CD4-positive, alpha-beta T cell treated with Interleukin-10 for 1 hour (primary cell): ENCODE data around the gene PUS3.
"Not testable (repeated sequence)": the region's sequence is repeated elsewhere in the genome, so short reads cannot be mapped to it uniquely, and the experiment has no call there.

ENCODE experiments used
- DNase-seq: peaks from one replicate; pipeline ENCODE4 v3.0.0-alpha.2; 2020

PUS3 gene

DNA sequence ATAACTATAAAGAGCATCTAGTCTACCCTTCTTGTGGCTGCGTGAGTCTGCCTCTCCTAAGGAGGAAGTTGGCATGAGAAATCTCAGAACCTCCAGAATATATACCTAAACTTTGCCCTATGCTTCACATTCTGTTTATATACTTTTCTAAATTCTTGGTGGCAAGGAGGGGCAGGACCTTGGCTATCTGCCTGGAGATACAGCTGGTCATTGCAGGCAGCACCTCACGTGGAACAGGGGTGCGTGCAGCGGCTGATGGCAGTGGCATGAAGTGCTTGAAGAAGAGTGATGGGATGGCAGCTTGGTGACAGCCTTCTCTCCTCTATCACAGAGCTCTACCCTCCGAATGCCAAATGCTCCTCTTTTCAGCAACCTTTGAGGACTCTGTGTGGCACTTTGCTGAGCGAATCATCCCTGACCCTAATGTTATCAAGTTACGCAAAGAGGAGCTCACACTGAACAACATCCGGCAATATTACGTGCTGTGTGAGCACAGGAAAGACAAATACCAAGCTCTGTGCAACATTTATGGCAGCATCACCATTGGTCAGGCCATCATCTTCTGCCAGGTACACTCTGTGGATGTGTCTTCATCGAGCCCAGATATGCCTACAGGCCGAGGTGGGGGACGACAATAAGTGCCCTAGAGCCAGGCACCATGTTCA, 13.8 kb upstream of the PUS3 start:
- no peak for DNase-seq

DNA sequence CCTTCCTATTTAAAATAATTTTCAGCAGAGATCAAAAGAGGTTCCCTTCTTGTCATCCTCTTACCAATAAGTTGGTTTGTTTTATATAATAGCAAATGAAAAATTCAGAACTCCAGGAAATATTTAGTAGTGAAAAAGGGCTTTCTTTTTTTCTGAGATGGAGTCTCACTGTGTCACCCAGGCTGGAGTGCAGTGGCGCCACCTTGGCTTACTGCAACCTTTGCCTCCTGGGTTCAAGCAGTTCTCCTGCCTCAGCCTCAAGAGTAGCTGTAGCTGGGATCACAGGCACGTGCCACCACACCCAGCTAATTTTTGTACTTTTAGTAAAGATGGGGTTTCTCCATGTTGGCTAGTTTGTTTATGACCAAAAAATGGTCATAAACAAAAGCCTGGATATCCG, 11.6 kb upstream of the PUS3 start:
- DNase-seq = not testable (repeated sequence)

DNA sequence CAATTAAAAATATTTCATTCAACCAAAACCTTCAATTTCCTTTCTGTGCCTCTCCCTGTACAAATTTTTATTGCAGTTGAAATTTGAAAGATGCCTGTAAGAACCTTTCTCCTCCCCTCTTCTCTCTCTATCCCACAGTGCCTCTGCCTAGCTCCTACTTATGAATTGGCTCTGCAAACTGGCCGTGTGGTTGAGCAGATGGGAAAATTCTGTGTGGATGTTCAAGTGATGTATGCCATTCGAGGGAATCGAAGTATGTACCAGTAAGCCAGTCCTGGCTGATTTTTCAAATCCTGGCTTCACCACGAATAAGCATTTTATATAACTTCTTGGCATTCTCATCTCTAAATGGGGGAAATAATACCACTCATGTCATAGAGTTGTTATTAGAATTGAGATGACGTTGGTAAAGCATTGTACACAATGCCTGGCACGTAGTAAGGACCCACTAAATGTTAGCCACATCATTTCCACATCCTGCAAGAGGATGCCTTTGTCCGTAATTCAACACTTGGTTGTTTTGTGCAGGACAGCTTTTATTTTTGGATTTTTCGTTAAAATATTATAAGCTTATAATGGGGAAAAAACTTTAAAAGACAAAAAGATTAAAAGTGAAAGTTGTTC, 7.3 kb upstream of the PUS3 start:
- no peak for DNase-seq

DNA sequence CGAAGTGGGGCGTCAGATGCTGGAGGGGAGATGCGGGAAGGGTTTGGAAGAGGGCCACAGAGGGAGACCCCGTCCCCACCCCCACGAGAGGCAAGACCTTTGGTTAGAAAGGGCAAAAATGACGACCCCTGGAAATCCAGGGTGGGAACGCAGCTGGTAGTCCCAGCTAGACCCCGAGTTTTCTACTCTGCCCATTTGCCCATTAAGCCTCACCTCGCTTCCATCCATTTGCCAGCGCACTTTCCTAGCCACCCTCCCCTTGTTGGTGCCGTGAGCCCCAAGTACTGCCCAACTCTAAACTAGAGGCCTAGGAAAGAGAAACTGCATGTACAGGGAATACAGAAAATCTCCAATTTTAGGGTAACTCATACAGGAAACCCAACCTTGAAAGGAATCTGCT, 1.7 kb upstream of the PUS3 start:
- DNase-seq = no peak

DNA sequence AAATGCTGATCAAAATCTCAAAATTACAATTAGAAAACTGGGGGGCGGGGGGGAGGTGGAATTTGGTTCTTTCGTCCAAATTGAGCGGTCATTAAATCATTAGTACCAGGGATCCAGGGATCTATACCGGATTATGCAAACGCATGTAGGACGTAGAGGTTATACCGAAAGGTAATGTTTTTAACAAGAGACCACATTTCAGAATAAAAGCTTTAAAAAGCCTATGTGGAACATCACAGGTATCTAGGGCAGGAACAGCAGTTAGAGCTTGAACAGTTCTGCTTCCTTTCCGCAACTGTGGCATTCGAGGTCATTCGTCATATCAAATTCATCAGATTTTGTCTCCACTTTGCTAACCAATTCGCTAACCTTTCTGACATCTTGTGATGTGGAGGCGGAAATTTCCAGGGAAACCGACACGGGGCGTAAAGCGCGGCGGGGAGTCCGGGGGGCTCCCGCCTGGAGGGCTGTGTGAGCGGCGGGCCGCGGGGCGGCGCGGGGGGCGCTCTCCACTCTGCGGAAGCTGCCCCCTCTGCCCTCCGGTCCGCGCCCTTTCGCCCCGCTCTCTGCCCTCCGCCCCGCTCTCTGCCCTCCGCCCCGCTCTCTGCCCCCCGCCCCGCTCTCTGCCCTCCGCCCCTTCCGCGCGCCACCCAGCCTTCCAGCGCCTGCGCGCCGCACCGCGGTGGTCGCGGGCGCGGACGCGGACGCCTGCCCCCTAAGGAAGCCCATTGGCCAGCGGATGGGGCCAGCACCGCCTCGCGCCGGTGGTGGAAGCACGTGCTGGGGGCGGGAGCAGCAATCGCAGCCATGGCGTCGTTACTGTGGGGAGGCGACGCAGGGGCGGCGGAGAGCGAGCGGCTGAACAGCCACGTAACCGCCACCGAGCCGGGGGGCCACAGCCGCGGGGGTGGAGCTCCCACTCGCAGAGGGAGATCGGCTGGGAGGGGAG, 979 bp upstream of the PUS3 start, which contains the start of gene DDX25:
Gene DDX25 (plus strand): TSS at position 798 of the 949 bp plus-strand sequence. CDS start 10 bp downstream, at position 808.
- DNase-seq = peak; percentile 29

DNA sequence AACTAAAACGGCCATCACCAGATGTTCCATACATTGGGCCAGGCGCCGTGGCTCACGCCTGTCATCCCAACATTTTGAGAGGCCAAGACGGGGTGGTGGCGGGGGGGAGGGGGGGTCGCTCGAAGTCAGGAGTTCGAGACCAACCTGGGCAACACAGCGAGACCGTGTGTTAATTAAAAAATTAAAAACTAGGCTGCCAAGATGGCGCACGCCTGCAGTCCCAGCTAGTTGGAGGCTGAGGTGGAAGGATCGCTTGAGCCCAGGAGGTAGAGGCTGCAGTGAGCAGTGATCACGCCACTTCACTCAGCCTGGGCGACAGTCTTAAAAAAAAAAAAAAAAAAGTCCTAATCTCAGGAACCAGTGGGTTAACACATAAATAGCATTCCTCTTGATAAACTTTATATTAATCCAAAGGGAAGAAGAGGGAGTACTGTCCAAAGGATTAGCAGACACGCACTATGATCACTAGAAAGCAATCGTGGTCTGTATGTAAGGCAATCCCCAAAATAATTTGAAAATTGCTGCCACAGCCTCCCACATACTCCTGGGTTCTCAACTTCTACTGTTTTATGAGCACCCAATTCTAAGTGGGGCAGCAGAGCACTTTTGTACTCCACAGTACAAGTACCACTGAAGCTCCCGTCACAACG, 604 bp downstream of the PUS3 start:
- no peak for DNase-seq

DNA sequence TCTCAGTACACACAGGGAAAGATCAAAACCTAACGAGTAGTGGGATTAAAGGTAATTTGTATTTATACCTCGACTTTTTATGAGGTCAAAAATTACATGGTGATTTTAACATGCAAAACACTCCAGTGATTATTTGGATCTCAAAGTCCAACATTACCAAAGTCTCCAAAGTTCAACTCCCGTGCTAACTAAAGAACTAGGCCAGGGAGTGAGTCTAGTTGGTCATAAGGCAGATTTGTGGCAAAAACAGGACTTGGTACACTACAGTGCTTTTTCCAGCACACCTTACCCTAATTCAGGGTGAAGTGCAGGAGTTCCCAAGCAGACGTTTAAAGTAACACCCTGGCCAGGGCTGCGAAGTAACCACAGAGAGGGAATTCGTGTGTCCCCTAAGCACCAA, 1.1 kb downstream of the PUS3 start:
- no peak for DNase-seq

DNA sequence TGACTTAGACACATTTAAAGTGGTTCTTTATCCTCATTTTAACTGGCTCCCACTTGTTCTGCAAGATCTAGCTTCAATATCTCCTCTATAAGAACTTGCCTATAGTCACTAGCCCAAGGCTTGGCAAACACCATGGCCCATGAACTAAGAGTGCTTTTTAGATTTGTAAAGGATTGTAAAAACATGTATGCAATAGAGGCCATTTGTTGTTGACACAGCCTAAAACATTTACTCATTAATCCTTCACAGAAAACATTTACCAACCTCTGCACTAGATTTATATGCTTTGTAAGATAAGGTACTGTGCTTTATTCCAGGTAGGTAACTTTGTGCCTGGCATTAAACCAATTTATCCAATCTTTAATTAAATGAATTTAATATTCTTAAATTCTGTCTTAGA, 10.0 kb downstream of the PUS3 start:
- no peak for DNase-seq

DNA sequence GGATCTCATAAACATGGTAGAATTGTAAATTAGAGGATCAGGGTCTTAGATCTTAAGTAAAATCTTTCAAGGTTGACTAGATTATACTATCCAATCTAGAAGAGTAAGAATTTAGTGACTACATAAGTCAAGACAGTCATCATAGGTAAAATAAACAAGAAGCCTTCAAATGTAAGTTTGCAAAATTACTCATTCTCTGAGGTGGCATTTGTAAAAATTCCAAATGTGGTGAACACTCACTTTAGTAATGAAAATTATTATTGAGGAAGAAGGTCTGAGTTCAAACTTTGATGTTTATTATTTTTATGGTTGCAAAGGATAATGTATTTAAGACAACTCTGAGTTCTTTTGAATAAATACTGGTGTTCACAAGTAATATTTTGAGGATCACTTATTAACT, 10.9 kb downstream of the PUS3 start:
- no peak for DNase-seq

DNA sequence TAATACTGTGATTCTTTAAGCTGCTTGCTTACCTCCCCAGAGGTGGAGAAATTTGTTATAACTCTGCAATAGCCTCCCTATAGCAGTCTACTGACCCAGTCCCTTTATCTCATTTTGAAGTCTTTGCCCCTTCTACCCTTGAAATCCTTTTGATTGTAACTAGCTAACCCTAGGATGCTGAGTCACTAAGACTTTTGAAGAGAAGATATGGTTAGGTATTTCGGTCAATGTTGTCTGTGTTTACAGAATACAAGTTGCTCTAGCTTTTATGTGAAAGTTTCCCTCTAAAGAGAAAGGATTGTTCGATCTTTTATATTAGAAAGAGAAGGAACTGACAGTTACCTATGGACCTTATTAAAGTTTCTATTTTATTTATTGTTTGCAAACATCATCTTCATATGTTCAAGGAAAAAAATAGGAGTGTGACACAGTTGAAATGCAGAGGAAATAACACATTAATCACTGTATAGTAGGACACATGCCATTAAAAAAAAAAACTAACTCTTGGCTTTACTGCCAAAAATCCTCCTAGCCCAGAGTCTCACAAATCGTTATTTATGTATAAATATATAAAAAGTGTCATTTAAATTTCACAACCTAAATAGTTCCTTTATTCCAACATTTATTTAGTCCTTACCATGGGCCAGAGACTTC, 12.4 kb downstream of the PUS3 start:
- DNase-seq = no peak

DNA sequence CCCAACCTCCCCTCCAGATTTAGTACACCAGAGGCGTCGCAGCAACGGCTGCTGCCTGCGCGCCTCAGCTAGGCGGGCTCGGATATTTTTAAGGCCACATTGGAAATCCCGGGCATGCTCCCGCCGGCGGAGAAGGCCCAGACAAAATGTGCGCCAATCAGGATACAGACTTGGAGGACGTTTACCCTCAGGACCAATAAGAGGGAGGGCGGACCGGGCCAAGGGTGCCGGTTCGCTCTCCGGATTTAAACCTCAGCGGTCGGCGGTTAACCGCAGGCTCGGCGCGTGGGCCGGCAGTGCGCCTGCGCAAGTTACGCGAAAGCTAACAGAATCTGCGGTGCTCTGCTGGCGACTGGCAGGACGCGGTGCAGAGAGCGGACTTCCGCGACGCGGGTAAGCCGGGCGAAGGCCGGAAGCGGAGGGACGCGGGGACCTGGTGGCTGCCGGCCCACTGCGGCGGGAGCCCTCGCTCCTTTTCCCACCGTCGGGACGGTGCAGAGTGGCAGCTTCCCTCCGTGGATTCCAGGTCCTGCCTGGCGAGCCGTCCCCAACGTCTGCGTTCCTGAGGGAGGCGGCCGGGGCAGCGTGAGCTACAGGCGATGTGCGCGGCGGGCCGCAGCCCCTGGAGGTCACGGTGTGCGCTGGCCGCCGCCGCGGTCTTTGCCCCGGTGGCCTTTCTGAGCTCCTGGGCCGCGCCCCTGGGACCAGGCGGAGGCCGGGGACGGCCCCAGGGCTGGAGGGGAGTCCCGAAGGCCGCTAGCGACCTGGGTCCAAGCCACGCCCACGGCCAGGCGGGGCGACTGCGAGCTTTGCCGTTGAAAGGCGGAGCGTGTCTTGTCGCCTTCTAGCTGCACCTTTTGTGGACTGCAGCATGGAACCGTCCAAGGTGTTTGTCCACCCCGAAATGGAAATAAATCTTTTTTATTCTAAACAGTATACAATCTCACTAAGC, 15.4 kb downstream of the PUS3 start, which contains the start of gene HYLS1:
Gene HYLS1 (plus strand): TSS at position 296 of the 952 bp plus-strand sequence. CDS start 11,701 bp downstream, outside the sequence.
- DNase-seq = peak; percentile 96

DNA sequence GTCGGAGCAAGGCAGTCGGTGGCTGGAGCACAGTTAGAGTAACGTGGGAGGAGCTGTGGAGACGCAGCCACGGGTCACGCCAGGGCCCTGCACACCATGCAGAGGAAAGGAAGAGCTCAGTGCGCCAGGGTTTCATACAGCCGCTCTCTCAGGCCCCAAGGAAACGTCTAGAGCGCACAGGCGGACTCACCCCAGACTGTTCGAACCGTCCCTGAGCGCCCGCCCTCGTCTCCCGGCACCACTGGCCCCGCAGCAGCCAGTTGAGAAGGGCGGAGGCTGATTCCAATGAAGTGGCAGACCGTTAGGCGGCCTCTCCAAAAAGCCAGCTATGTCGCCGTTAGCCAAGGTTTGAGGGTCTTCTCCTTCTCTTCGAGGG, 16.0 kb downstream of the PUS3 start:
- DNase-seq = no peak

DNA sequence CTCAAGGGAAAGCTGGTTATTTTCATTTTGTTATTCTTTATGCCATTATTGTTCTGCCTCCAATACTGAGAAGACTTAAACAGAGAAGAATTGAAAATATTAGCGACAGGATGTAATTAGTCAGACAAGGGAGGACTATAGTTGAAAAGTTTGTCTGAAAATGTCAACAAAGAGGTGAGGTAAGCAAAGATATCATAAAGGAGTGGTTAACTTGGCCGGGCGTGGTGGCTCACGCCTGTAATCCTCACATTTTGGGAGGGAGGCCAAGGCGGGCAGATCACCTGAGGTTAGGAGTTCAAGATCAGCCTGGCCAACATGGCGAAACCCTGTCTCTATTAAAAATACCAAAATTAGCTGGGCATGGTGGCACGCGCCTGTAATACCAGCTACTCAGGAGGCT, 19.6 kb downstream of the PUS3 start:
- DNase-seq = no peak

DNA sequence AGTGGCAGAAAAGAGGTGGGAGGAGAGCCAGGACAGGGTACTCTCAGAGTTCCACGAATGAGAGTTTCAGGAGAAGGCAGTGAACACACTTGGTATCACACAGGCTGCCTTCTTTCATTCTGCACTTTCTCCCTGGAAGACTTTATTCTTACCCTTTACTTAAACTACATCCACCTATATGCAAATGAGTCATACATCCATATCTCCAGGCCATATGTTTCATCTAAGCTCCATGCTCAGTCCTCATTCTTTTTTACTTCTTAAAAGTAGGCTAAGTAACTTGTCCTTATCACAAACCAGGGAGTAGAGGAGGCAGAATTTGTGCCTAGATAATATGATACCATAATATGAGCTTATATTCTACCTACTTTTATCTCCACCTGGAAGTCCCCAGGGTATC, 21.7 kb downstream of the PUS3 start:
- no peak for DNase-seq

DNA sequence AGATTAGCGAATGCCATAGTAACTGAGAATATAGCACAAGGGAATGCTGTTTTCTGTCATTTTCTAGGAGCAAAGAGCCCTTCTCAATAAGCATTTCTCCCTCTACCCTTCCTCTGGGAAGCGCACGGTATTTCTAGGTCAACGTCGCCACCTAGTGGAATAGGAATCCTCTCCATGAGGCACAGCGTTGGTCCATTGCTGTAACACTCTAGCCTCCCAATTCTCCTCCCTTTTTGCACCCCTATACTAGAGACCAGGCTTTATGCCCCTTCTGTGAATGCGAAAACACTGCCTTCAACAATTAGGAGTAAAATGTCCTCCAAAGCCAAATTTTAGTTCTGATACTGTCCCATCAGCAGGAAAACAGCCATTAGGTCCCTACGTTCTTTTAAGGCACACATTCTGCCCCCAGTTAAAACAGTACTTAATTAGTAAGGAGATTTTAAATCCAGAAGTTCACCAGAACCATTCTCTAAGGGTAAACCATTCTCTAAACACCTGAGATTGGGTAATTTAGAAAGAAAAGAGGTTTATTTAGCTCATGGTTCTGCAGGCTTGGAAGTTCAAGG, 28.4 kb downstream of the PUS3 start:
- peak; percentile 54 for DNase-seq

DNA sequence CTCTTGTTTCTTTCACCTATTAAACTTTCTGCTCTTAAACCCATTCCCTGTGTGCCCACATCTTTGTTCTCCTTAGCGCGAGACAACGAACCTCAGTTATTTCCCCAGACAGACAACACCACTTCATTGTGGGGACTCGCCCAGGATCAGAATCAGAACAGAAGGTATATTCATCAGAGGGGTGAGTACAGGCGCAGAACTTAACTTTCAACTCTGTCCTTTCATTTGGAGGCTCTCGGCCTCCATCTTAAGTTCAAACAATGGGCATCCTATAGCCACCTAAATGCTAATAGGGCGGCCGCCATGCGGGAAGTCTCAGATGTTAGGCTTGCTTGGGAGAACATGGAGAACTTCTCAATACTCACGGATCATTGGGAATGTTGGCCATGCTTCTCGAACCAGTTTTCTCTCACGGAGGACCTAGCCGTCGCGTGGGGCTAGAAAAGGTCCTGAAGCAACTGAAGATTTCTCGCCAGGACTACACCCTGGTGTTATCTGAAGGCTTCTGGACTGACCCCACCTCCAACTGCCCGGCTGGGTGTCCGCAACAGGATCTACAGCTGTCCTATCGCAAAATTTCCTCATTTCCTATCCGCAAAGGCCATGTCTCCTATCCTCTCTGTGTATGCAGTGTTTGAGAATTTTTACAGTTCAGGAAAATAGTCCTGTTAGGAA, 29.0 kb downstream of the PUS3 start:
- DNase-seq = no peak

DNA sequence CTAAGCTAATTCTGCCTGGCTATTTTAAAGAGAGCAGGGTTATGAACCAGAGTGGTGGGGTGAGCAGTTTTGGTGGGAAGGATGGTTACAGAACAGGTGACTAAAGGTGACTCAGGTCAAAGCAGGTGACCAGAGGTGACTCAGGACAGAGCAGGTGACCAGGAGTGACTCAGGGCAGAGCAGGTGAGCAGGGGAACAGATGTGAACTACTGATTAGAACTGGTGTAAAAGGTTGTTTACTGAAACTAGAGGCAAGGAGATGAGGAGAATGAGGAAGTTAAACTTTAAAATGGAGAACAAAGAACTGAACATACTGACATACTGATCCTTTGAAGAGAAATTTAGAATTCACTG, 30.9 kb downstream of the PUS3 start:
- DNase-seq = no peak

DNA sequence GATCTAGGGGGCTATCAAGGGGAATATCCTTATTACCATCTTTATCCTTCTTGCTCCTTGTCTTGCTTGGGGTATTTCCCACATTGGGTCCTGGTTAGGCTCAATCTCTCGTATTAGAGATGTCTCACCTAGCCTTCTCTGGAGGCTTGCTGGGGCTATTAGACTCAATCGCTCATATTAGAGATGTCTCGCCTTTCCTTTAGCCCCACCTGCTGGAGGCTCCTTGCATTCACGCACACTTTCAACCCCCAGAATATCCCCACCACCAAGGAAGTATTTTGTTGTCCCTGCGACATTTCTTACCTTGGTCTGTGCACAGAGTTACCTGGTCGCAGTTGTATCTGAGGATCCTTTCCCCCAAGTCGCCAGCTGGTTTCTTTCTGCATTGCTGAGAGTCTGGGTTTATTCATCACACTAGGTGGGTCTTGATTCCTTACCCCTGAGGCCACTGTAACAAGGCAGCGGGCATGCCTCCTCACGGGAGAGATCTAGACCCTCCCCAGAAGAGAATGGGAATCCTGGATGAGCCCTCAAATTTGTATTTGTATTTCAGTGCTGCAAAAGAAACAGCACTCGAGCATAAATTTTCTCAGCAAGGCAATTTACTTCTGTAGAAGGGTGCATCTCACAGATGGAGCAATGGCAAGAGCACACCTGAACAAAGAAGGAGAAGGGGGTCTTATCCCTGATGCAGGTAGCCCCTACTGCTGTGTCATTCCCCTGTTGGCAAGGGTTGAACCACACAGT, 31.4 kb downstream of the PUS3 start:
- peak; percentile 28 for DNase-seq

DNA sequence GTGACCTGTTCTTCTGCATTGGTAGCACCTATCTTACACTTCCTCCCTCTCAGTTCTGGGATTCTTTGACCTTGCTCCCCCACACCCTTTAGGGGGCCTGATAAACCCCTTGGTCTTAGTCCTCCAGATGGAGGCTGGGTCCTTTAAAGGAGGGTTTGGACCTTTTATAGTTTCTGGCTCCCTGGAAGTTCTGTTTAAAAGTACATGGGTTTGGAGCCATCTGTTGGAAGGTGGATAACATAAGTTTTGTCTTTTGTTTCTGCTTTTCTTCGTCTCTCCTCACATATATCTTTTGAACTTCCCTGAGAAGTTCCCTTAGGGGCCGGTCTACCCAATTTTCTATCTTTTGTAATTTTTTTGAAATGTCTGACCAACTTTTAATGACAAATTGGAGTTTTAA, 33.5 kb downstream of the PUS3 start:
- DNase-seq = no peak

DNA sequence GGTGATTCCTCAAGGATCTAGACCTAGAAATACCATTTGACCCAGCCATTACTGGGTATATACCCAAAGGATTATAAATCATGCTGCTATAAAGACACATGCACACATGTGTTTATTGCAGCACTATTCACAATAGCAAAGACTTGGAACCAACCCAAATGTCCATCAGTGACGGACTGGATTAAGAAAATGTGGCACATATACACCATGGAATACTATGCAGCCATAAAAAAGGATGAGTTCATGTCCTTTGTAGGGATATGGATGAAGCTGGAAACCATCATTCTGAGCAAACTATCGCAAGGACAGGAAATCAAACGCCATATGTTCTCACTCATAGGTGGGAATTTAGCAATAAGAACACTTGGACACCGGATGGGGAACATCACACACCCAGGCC, 37.7 kb downstream of the PUS3 start:
- not testable (repeated sequence) for DNase-seq
